ENCODE results near the gene PAK5. TPM values are rescaled to one million over a fixed set of nuclear protein-coding genes. Genes with fewer than 3 reads are reported as not detected.
"Not testable (repeated sequence)": the region's sequence is repeated elsewhere in the genome, so short reads cannot be mapped to it uniquely, and the experiment has no call there.

The PAK5 gene
- total and polyA plus RNA-seq, 4 donors: 0.03 to 0.51 (median 0.16) TPM

DNA sequence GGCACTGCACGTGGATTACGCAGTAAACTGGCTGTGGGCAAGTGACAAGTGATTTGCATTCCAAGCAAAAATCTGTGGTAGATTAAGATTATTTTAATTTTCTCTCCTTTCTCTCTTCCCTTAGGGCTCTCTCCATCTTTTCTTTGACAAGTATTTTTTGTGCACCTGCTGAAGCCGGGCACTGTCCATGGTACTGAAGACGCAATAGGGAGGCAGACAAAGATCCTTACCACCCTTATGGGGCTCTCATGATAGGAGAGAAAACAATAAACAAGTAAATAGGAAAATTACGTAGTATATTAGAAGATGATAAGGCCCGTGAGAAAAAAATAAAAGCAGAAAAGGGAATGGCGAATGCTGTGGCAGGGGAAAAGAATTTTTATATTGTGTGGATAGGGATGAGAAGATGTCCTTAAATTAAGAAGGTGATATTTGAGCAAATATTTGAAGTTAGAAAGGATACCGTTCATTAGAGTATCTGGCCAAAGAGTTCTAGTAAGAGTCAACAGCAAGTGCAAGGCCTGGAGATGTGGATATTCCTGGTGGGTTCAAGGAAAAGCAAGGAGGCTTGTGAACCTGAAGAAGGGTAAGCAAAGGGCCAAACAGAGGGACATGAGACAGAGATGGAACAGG is 178.5 kb downstream of the PAK5 start:
- Histone ChIP-seq H3K36me3 (ENCODE audit: control insufficient read depth in 4 of 4, insufficient read depth in 4 of 4, low read length in 4 of 4) (no peaks in the 10 kb centered on the region), H3K4me1 (ENCODE audit: control insufficient read depth in 5 of 5, insufficient read depth in 5 of 5, low read length in 5 of 5) (no peaks in the 10 kb centered on the region), H3K9me3 (ENCODE audit: control insufficient read depth in 4 of 4, insufficient read depth in 3 of 4, low read length in 3 of 4) (no peaks in the 10 kb centered on the region), H3K4me3 (no peak overlapping the region), H3K27me3 (ENCODE audit: control insufficient read depth in 3 of 3, insufficient read depth in 3 of 3, low read length in 2 of 3) (no peaks in the 10 kb centered on the region), H3K27ac (ENCODE audit: low read depth in 1 of 2, low read length in 1 of 2) (no peak overlapping the region), H3K9ac (ENCODE audit: insufficient read depth in 1 of 2, low read length in 2 of 2) (no peak overlapping the region)
- ATAC-seq (ENCODE audit: insufficient read depth, low FRiP score) (no peak), DNase-seq (peak; percentile 34 to 61 (median 40))
- TF ChIP-seq, protein P1, sequence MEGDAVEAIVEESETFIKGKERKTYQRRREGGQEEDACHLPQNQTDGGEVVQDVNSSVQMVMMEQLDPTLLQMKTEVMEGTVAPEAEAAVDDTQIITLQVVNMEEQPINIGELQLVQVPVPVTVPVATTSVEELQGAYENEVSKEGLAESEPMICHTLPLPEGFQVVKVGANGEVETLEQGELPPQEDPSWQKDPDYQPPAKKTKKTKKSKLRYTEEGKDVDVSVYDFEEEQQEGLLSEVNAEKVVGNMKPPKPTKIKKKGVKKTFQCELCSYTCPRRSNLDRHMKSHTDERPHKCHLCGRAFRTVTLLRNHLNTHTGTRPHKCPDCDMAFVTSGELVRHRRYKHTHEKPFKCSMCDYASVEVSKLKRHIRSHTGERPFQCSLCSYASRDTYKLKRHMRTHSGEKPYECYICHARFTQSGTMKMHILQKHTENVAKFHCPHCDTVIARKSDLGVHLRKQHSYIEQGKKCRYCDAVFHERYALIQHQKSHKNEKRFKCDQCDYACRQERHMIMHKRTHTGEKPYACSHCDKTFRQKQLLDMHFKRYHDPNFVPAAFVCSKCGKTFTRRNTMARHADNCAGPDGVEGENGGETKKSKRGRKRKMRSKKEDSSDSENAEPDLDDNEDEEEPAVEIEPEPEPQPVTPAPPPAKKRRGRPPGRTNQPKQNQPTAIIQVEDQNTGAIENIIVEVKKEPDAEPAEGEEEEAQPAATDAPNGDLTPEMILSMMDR (IDR thresholded peaks at IDR 0.05; ENCODE audit: control extremely low read depth, extremely low read depth): no peak
- 36 to 54% methylated on average over 8 of the region's 8 CpGs for WGBS, 2 donors

DNA sequence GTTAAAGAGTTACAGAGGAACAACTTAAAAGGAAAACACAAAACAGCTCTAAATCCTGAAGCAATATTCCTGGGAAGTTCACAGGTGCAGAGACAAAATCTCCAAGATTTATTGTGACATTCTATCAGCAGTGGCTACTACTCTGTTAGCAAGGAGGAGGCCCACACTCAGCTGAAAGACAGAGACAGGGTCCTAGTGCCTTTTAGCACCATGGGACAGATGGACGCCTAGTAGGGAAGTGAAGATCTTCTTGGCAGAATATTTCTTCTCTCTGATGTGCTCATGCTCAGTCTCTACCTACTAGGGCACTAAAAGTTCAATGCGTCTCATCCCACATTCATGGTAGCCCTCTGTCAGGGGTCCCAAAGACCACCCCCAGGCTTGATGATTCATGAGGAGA is 191.1 kb downstream of the PAK5 start:
- 88 to 94% methylated on average over 2 of the region's 2 CpGs for WGBS, 2 donors
- ATAC-seq (ENCODE audit: insufficient read depth, low FRiP score): no peak
- no peaks in the 10 kb centered on the region for H3K4me1 ChIP-seq (ENCODE audit: control insufficient read depth in 5 of 5, insufficient read depth in 5 of 5, low read length in 5 of 5)
- no peaks in the 10 kb centered on the region for H3K36me3 ChIP-seq (ENCODE audit: control insufficient read depth in 4 of 4, insufficient read depth in 4 of 4, low read length in 4 of 4)
- no peak overlapping the region for H3K9ac ChIP-seq (ENCODE audit: insufficient read depth in 1 of 2, low read length in 2 of 2)
- TF ChIP-seq, protein P1 (IDR thresholded peaks at IDR 0.05; ENCODE audit: control extremely low read depth, extremely low read depth): no peak
- no peaks in the 10 kb centered on the region for H3K27me3 ChIP-seq (ENCODE audit: control insufficient read depth in 3 of 3, insufficient read depth in 3 of 3, low read length in 2 of 3)
- no peaks in the 10 kb centered on the region for H3K9me3 ChIP-seq (ENCODE audit: control insufficient read depth in 4 of 4, insufficient read depth in 3 of 4, low read length in 3 of 4)
- H3K4me3 ChIP-seq: no peak overlapping the region
- H3K27ac ChIP-seq (ENCODE audit: low read depth in 1 of 2, low read length in 1 of 2): no peak overlapping the region
- no peak for DNase-seq

DNA sequence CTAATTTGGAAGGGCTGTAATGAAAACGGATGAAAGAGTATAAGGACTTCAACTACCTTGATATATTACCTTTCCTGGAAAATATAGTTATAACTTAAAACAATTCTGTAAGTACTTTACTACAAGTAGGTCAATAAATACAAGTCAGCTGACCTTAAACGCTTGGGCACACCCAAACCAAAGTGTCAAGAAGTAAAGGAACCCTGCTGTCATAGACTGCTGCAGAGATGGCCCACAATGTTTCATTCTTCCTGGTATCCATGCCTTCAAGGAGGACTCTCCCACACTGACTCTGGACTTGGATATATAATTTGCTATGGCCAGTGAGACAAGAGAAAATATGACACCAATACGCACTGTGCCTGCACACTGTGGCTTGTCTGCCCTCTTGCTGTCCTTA is 192.5 kb downstream of the PAK5 start:
- no peak overlapping the region for H3K27ac ChIP-seq (ENCODE audit: low read depth in 1 of 2, low read length in 1 of 2)
- no peak overlapping the region for H3K9ac ChIP-seq (ENCODE audit: insufficient read depth in 1 of 2, low read length in 2 of 2)
- ATAC-seq (ENCODE audit: insufficient read depth, low FRiP score) (no peak), DNase-seq (no peak)
- no peaks in the 10 kb centered on the region for H3K4me1 ChIP-seq (ENCODE audit: control insufficient read depth in 5 of 5, insufficient read depth in 5 of 5, low read length in 5 of 5)
- H3K27me3 ChIP-seq (ENCODE audit: control insufficient read depth in 3 of 3, insufficient read depth in 3 of 3, low read length in 2 of 3): no peaks in the 10 kb centered on the region
- H3K4me3 ChIP-seq: no peak overlapping the region
- no peaks in the 10 kb centered on the region for H3K36me3 ChIP-seq (ENCODE audit: control insufficient read depth in 4 of 4, insufficient read depth in 4 of 4, low read length in 4 of 4)
- 73 to 81% methylated on average over 3 of the region's 3 CpGs for whole genome bisulfite sequencing, 2 donors
- TF ChIP-seq, protein P1 (IDR thresholded peaks at IDR 0.05; ENCODE audit: control extremely low read depth, extremely low read depth): no peak
- H3K9me3 ChIP-seq (ENCODE audit: control insufficient read depth in 4 of 4, insufficient read depth in 3 of 4, low read length in 3 of 4): no peaks in the 10 kb centered on the region

DNA sequence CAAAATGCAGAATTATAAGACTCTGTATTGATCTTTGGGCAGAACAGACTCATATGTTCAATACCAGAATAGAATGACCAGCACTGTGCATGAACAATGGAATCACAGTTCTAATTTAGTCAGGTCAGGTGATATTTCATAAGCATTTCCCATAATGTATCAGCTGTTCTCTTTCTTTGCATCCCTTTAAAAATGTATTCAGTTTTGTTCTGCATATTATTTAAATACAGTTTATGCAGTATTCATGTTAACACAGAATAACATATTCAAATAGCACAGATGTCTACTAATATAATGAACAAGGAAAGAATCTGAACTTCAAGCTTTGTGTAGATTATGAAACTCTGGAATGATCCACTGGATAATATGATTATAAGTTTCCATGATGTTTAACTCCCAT is 196.0 kb downstream of the PAK5 start:
- Histone ChIP-seq H3K27me3 (ENCODE audit: control insufficient read depth in 3 of 3, insufficient read depth in 3 of 3, low read length in 2 of 3) (no peaks in the 10 kb centered on the region), H3K9me3 (ENCODE audit: control insufficient read depth in 4 of 4, insufficient read depth in 3 of 4, low read length in 3 of 4) (no peaks in the 10 kb centered on the region), H3K4me3 (no peak overlapping the region), H3K36me3 (ENCODE audit: control insufficient read depth in 4 of 4, insufficient read depth in 4 of 4, low read length in 4 of 4) (no peaks in the 10 kb centered on the region), H3K27ac (ENCODE audit: low read depth in 1 of 2, low read length in 1 of 2) (no peak overlapping the region), H3K9ac (ENCODE audit: insufficient read depth in 1 of 2, low read length in 2 of 2) (no peak overlapping the region), H3K4me1 (ENCODE audit: control insufficient read depth in 5 of 5, insufficient read depth in 5 of 5, low read length in 5 of 5) (no peaks in the 10 kb centered on the region)
- ATAC-seq (ENCODE audit: insufficient read depth, low FRiP score) (no peak), DNase-seq (no peak)
- TF ChIP-seq, protein P1 (IDR thresholded peaks at IDR 0.05; ENCODE audit: control extremely low read depth, extremely low read depth): no peak

DNA sequence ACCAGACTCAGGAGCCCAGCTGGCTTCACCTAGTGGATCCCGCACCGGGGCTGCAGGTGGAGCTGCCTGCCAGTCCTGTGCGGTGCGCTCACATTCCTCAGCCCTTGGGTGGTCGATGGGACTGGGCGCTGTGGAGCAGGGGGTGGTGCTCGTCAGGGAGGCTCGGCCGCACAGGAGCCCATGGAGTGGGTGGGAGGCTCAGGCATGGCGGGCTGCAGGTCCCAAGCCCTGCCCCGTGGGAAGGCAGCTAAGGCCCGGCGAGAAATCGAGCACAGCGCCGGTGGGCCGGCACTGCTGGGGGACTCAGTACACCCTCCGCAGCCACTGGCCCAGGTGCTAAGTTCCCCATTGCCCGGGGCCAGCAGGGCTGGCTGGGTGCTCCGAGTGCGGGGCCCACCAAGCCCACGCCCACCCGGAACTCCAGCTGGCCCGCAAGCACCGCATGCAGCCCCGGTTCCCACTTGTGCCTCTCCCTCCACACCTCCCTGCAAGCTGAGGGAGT is 197.3 kb downstream of the PAK5 start:
- not testable (repeated sequence) for H3K36me3 ChIP-seq (ENCODE audit: control insufficient read depth in 4 of 4, insufficient read depth in 4 of 4, low read length in 4 of 4); H3K4me3 ChIP-seq; H3K9ac ChIP-seq (ENCODE audit: insufficient read depth in 1 of 2, low read length in 2 of 2); H3K27me3 ChIP-seq (ENCODE audit: control insufficient read depth in 3 of 3, insufficient read depth in 3 of 3, low read length in 2 of 3); H3K27ac ChIP-seq (ENCODE audit: low read depth in 1 of 2, low read length in 1 of 2); H3K9me3 ChIP-seq (ENCODE audit: control insufficient read depth in 4 of 4, insufficient read depth in 3 of 4, low read length in 3 of 4); ATAC-seq (ENCODE audit: insufficient read depth, low FRiP score); DNase-seq; H3K4me1 ChIP-seq (ENCODE audit: control insufficient read depth in 5 of 5, insufficient read depth in 5 of 5, low read length in 5 of 5)
- 93 to 94% methylated on average over 7 to 22 of the region's 26 CpGs for WGBS, 2 donors
